ENCODE data around the gene PRF1.
"Not testable (repeated sequence)": the region's sequence is repeated elsewhere in the genome, so short reads cannot be mapped to it uniquely, and the experiment has no call there.

The PRF1 gene

DNA sequence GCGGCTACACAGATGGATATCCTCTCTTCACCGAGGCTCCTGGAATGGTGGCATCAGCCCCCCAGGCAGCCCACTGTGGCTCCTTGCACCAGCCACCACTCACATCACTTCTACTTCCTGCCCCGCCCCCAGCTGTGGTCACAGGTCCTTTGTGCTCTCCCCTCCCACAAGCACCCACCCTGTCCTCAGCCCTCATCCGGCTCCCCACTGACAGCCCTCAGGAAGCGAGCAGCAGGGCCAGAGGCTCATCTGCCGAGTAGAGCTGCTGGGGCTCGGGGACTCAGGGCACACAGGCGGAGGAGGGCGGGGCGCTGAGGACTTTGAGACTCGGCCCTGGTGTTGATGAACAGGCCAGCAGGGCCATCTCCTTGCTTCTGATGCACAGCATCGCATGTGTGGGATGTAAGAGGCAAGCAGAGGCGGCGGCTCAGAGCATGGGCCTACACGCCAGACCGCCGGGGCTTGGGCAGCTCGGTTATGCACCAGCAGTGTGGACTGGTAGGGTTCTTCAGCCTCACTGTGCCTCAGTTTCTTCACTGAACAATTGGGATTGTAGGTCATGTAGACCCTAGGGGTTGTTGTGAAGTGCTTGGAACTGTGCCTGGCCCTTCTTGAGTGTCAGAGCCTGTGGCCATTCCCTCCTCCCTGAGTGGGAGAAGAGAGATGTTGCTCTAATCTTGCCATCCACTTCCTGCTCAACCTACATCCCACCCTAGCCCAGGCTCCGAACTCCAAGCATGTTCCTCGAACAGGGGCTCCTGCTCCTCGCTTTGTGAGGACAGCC, at the start of gene PRF1:
Gene PRF1, minus strand, starts transcription at position 77 of the 784 bp plus-strand sequence. CDS start 1,839 bp downstream, outside the sequence.
- H3K27me3 ChIP-seq (ENCODE audit: insufficient read depth, low read length): no peaks in the 10 kb centered on the region
- no peaks in the 10 kb centered on the region for H3K4me1 ChIP-seq (ENCODE audit: insufficient read depth, low read length)
- H2AFZ ChIP-seq (ENCODE audit: low read depth, low read length): no peak within 1 kb of the TSS
- H3K36me3 ChIP-seq (ENCODE audit: insufficient read depth, low read length): no peaks in the 10 kb centered on the region
- H3K9me3 ChIP-seq (ENCODE audit: low read length): no peaks in the 10 kb centered on the region
- no peak within 1 kb of the TSS for H3K4me3 ChIP-seq (ENCODE audit: low read length)

DNA sequence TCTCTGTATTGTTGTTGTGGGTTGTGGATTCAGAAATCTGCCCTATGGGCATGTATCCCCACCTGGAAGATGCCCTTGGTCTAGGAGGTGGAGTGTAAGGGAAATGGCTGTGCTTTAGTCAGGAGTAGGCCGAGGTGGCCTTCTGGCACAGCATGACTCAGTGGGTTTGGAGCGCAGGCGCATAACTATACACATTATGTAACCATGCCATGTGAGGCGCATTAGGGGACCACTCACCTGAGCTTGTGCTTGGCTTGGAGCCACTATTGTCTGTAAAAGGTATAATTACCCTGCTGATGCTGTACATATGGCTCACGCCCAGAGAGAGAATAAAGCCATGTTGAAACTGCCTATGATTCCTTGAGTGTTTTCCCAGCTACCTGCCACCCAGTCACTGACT, 49.1 kb upstream of the PRF1 start:
- Histone ChIP-seq H3K27me3 (ENCODE audit: insufficient read depth, low read length) (no peaks in the 10 kb centered on the region), H3K36me3 (ENCODE audit: insufficient read depth, low read length) (no peaks in the 10 kb centered on the region), H3K4me3 (ENCODE audit: low read length) (no peak overlapping the region), H2AFZ (ENCODE audit: low read depth, low read length) (no peak overlapping the region), H3K9me3 (ENCODE audit: low read length) (peaks cover 11% of the 10 kb centered on the region), H3K4me1 (ENCODE audit: insufficient read depth, low read length) (no peaks in the 10 kb centered on the region)

DNA sequence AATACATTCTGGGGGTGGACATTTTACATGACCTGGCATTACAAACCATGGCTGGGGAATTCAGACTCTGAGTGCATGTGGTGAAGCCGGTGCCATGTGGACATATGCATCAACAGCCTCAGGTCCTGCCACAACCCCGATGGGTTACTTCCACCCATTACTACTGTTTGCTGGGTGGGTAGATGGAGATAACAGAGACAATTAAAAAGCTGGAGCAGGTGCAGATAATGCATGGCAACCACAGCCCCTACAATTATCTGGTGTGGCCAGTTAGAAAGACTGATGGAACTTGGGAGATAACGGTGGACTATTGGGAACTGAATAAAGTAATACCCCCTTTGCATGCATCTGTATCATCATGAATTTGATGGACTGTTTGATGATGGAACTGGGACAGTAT, 48.2 kb upstream of the PRF1 start:
- Histone ChIP-seq H3K36me3 (ENCODE audit: insufficient read depth, low read length) (no peaks in the 10 kb centered on the region), H3K4me1 (ENCODE audit: insufficient read depth, low read length) (no peaks in the 10 kb centered on the region), H3K9me3 (ENCODE audit: low read length) (peaks cover 11% of the 10 kb centered on the region), H3K4me3 (ENCODE audit: low read length) (no peak overlapping the region), H2AFZ (ENCODE audit: low read depth, low read length) (no peak overlapping the region), H3K27me3 (ENCODE audit: insufficient read depth, low read length) (no peaks in the 10 kb centered on the region)

GRCh38 chr10:70650104-70650503, 47.6 kb upstream of the PRF1 start:
- no peaks in the 10 kb centered on the region for H3K36me3 ChIP-seq (ENCODE audit: insufficient read depth, low read length)
- no peak overlapping the region for H3K4me3 ChIP-seq (ENCODE audit: low read length)
- no peak overlapping the region for H2AFZ ChIP-seq (ENCODE audit: low read depth, low read length)
- H3K4me1 ChIP-seq (ENCODE audit: insufficient read depth, low read length): peaks cover 3% of the 10 kb centered on the region
- H3K27me3 ChIP-seq (ENCODE audit: insufficient read depth, low read length): no peaks in the 10 kb centered on the region
- H3K9me3 ChIP-seq (ENCODE audit: low read length): peaks cover 11% of the 10 kb centered on the region

- H3K9me3 ChIP-seq (ENCODE audit: low read length): peaks cover 11% of the 10 kb centered on the region
Measured at GRCh38 chr10:70649526-70649925, 47.0 kb upstream of the PRF1 start.

GRCh38 chr10:70648427-70648826, 45.9 kb upstream of the PRF1 start:
- H3K4me3 ChIP-seq (ENCODE audit: low read length): no peak overlapping the region
- no peaks in the 10 kb centered on the region for H3K27me3 ChIP-seq (ENCODE audit: insufficient read depth, low read length)
- peaks cover 4% of the 10 kb centered on the region for H3K4me1 ChIP-seq (ENCODE audit: insufficient read depth, low read length)
- H3K36me3 ChIP-seq (ENCODE audit: insufficient read depth, low read length): no peaks in the 10 kb centered on the region
- H3K9me3 ChIP-seq (ENCODE audit: low read length): peaks cover 11% of the 10 kb centered on the region
- H2AFZ ChIP-seq (ENCODE audit: low read depth, low read length): no peak overlapping the region

More at GRCh38 chr10:70649526-70649925, 47.0 kb upstream of the PRF1 start:
- H3K36me3 ChIP-seq (ENCODE audit: insufficient read depth, low read length): no peaks in the 10 kb centered on the region
- H3K4me1 ChIP-seq (ENCODE audit: insufficient read depth, low read length): peaks cover 4% of the 10 kb centered on the region
- H2AFZ ChIP-seq (ENCODE audit: low read depth, low read length): no peak overlapping the region
- no peaks in the 10 kb centered on the region for H3K27me3 ChIP-seq (ENCODE audit: insufficient read depth, low read length)
- no peak overlapping the region for H3K4me3 ChIP-seq (ENCODE audit: low read length)

DNA sequence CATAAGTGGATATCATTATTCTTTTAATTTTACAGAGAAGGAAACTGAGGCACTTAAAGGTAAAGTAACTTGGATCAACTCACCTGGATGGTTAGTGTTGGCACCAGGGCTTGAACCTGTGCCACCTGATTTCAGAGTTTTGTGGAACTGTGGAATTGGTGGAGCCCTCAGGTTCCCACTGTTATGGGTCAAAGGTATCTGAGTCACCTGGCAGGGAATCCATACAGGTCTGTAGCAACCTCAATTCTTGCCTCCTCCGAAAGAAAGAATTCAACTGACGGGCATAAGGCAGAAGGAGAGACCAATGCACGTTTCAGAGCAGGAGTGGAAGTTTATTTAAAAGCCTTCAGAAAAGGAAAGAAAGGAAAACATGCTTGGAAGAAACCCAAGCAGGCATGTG, 44.5 kb upstream of the PRF1 start:
- Histone ChIP-seq H3K36me3 (ENCODE audit: insufficient read depth, low read length) (no peaks in the 10 kb centered on the region), H3K9me3 (ENCODE audit: low read length) (peaks cover 11% of the 10 kb centered on the region), H3K4me3 (ENCODE audit: low read length) (no peak overlapping the region), H3K4me1 (ENCODE audit: insufficient read depth, low read length) (peaks cover 4% of the 10 kb centered on the region), H3K27me3 (ENCODE audit: insufficient read depth, low read length) (no peaks in the 10 kb centered on the region), H2AFZ (ENCODE audit: low read depth, low read length) (no peak overlapping the region)

DNA sequence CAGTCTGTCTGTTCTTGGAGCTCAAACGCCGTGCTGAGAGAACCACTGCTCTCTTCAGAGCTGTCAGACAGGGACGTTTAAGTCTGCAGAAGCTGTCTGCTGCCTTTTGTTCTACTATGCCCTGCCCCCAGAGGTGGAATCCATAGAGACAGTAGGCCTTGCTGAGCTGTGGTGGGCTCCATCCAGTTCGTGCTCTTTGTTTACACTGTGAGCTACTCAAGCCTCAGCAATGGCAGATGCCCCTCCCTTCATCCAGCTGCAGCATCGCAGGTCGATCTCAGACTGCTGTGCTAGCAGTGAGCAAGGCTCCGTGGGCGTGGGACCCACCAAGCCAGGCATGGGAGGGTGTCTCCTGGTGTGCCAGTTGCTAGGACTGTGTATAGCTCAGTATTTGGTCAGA, 42.4 kb upstream of the PRF1 start:
- H3K4me3 ChIP-seq (ENCODE audit: low read length); H3K4me1 ChIP-seq (ENCODE audit: insufficient read depth, low read length); H2AFZ ChIP-seq (ENCODE audit: low read depth, low read length); H3K27me3 ChIP-seq (ENCODE audit: insufficient read depth, low read length); H3K36me3 ChIP-seq (ENCODE audit: insufficient read depth, low read length); H3K9me3 ChIP-seq (ENCODE audit: low read length): not testable (repeated sequence)

DNA sequence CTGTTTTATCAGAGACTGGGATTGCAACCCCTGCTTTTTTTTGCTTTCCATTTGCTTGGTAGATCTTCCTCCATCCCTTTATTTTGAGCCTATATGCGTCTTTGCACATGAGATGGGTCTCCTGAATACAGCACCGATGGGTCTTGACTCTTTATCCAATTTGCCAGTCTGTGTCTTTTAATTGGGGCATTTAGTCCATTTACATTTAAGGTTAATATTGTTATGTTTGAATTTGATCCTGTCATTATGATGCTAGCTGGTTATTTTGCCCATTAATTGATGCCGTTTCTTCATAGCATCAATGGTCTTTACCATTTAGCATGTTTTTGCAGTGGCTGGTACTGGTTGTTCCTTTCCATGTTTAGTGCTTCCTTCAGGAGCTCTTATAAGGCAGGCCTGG, 40.7 kb upstream of the PRF1 start:
- H3K36me3 ChIP-seq (ENCODE audit: insufficient read depth, low read length); H3K9me3 ChIP-seq (ENCODE audit: low read length); H3K4me1 ChIP-seq (ENCODE audit: insufficient read depth, low read length); H3K27me3 ChIP-seq (ENCODE audit: insufficient read depth, low read length); H2AFZ ChIP-seq (ENCODE audit: low read depth, low read length); H3K4me3 ChIP-seq (ENCODE audit: low read length): not testable (repeated sequence)

DNA sequence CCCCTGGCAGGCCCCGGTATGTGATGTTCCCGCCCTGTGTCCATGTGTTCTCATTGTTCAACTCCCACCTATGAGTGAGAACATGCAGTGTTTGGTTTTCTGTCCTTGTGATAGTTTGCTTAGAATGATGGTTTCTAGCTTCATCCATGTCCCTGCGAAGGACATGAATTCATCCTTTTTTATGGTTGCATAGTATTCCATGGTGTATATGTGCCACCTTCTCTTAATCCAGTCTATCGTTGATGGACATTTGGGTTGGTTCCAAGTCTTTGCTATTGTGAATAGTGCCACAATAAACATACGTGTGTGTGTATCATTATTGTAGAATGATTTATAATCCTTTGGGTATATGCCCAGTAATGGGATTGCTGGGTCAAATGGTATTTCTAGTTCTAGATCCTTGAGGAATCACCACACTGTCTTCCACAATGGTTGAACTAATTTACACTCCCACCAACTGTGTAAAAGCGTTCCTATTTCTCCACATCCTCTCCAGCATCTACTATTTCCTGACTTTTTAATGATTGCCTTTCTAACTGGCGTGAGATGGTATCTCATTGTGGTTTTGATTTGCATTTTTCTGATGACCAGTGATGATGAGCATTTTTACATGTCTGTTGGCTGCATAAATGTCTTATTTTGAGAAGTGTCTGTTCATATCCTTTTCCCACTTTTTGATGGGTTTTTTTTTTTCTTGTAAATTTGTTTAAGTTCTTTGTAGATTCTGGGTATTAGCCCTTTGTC, 37.3 kb upstream of the PRF1 start:
- H3K4me3 ChIP-seq (ENCODE audit: low read length); H3K9me3 ChIP-seq (ENCODE audit: low read length); H3K4me1 ChIP-seq (ENCODE audit: insufficient read depth, low read length); H3K36me3 ChIP-seq (ENCODE audit: insufficient read depth, low read length); H3K27me3 ChIP-seq (ENCODE audit: insufficient read depth, low read length); H2AFZ ChIP-seq (ENCODE audit: low read depth, low read length): not testable (repeated sequence)

GRCh38 chr10:70634515-70634914, 32.0 kb upstream of the PRF1 start:
- not testable (repeated sequence) for H3K27me3 ChIP-seq (ENCODE audit: insufficient read depth, low read length); H3K4me3 ChIP-seq (ENCODE audit: low read length); H2AFZ ChIP-seq (ENCODE audit: low read depth, low read length); H3K4me1 ChIP-seq (ENCODE audit: insufficient read depth, low read length); H3K9me3 ChIP-seq (ENCODE audit: low read length); H3K36me3 ChIP-seq (ENCODE audit: insufficient read depth, low read length)

GRCh38 chr10:70634011-70634410, 31.5 kb upstream of the PRF1 start:
- H3K36me3 ChIP-seq (ENCODE audit: insufficient read depth, low read length): no peaks in the 10 kb centered on the region
- H2AFZ ChIP-seq (ENCODE audit: low read depth, low read length): no peak overlapping the region
- peaks cover 2% of the 10 kb centered on the region for H3K9me3 ChIP-seq (ENCODE audit: low read length)

GRCh38 chr10:70631735-70632134, 29.2 kb upstream of the PRF1 start:
- H3K36me3 ChIP-seq (ENCODE audit: insufficient read depth, low read length); H3K27me3 ChIP-seq (ENCODE audit: insufficient read depth, low read length); H3K4me1 ChIP-seq (ENCODE audit: insufficient read depth, low read length): not testable (repeated sequence)

More at GRCh38 chr10:70634011-70634410, 31.5 kb upstream of the PRF1 start:
- H3K4me3 ChIP-seq (ENCODE audit: low read length): no peak overlapping the region
- no peaks in the 10 kb centered on the region for H3K27me3 ChIP-seq (ENCODE audit: insufficient read depth, low read length)
- no peaks in the 10 kb centered on the region for H3K4me1 ChIP-seq (ENCODE audit: insufficient read depth, low read length)

More at GRCh38 chr10:70631735-70632134, 29.2 kb upstream of the PRF1 start:
- H2AFZ ChIP-seq (ENCODE audit: low read depth, low read length); H3K4me3 ChIP-seq (ENCODE audit: low read length); H3K9me3 ChIP-seq (ENCODE audit: low read length): not testable (repeated sequence)

Data from neuron (in vitro differentiated cells).